EH (cell line): Measurements from ENCODE around the gene TRAPPC12.

Source experiments
- DNase-seq: peaks from one replicate; pipeline ENCODE4 v3.0.0-alpha.2; 2015; ENCODE audit warnings: low read depth

TRAPPC12 gene

GRCh38 chr2:3469486-3469885 lies 90.0 kb downstream of the TRAPPC12 start:
- no peak for DNase-seq

- peak; percentile 92 for DNase-seq
Measured at GRCh38 chr2:3470166-3470651, 90.7 kb downstream of the TRAPPC12 start.

- no peak for DNase-seq
Measured at GRCh38 chr2:3470856-3471737, 91.6 kb downstream of the TRAPPC12 start.

- no peak for DNase-seq
Measured at GRCh38 chr2:3472296-3472695, 92.8 kb downstream of the TRAPPC12 start.

GRCh38 chr2:3472966-3473365 lies 93.5 kb downstream of the TRAPPC12 start:
- DNase-seq: no peak

GRCh38 chr2:3475771-3476170 lies 96.3 kb downstream of the TRAPPC12 start:
- no peak for DNase-seq

- peak; percentile 43 for DNase-seq
Measured at GRCh38 chr2:3476321-3476984, 97.0 kb downstream of the TRAPPC12 start.

GRCh38 chr2:3476985-3477327 lies 97.5 kb downstream of the TRAPPC12 start:
- DNase-seq: no peak

- no peak for DNase-seq
Measured at GRCh38 chr2:3478846-3479385, 99.4 kb downstream of the TRAPPC12 start.

GRCh38 chr2:3479430-3480320 lies 100.2 kb downstream of the TRAPPC12 start:
- DNase-seq: no peak

GRCh38 chr2:3480352-3481010 lies 101.0 kb downstream of the TRAPPC12 start:
- no peak for DNase-seq

GRCh38 chr2:3481011-3481400 lies 101.5 kb downstream of the TRAPPC12 start:
- no peak for DNase-seq

GRCh38 chr2:3481736-3482362 lies 102.4 kb downstream of the TRAPPC12 start:
- DNase-seq: no peak

- DNase-seq: no peak
Measured at GRCh38 chr2:3482363-3482821, 102.9 kb downstream of the TRAPPC12 start.

GRCh38 chr2:3483227-3483985 lies 103.9 kb downstream of the TRAPPC12 start:
- DNase-seq: peak; percentile 13

- no peak for DNase-seq
Measured at GRCh38 chr2:3483986-3484960, 104.8 kb downstream of the TRAPPC12 start.

GRCh38 chr2:3485166-3485565 lies 105.7 kb downstream of the TRAPPC12 start:
- DNase-seq: no peak

- no peak for DNase-seq
Measured at GRCh38 chr2:3486047-3487027, 106.8 kb downstream of the TRAPPC12 start.
